DOHH2 (cell line): ENCODE results near the gene NANOGP8.

Experiments used
- EZH2phosphoT487 ChIP-seq: fragments of 200-600 bp; sonication (generic); IDR thresholded peaks from 2 replicates; pipeline ENCODE4 v1.6.1; 2017; ENCODE audit warnings: borderline replicate concordance, mild to moderate bottlenecking, antibody characterized with exemption, low read length, moderate library complexity, mixed read lengths
- TF ChIP-seq, protein P1 (sequence below): fragments of 200-600 bp; sonication (generic); IDR thresholded peaks from one replicate; pipeline ENCODE4 v1.5.1; 2014; ENCODE audit warnings: antibody characterized with exemption, mild to moderate bottlenecking, low read depth, low read length; ENCODE audit not compliant: poor library complexity, severe bottlenecking

DNA sequence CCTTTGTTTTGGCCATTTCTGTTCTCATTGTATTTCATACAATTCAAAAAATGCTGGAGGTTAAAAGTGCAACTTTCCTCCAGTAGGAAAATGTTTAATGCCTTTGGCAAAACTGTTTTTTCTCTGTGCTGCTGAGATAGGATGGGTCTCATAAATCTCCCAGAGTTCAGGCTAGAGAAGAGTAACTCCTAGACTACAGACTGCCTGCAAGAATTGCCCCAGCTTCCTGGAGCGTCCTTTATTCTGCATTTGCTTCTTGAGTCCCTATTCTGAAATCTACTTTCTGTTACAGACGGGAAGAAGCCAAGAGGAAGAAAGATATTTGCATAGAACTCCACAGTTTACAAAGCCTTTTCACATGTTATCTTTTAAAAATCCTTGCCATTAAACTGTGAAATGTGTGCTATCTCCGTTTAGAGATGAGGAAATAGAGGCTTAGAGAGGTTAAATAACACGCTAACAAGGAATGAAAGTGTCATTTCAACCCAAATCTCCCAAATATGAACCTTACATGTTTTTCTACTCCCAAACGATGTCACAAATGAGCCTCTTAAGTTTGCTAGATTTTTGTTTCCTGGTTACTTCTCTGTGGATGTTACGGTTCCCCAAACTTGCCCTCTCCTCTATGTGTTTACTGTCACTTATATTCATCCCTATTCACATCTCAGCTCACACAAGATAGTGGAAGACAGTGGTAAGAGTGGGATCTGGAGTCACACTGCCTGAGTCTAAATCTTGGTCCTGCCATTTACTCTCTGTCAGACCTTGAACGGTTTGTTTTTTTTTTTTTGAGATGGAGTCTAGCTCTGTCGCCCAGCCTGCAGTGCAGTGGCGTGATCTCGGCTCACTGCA is 17.4 kb downstream of the NANOGP8 start:
- TF ChIP-seq, protein P1, sequence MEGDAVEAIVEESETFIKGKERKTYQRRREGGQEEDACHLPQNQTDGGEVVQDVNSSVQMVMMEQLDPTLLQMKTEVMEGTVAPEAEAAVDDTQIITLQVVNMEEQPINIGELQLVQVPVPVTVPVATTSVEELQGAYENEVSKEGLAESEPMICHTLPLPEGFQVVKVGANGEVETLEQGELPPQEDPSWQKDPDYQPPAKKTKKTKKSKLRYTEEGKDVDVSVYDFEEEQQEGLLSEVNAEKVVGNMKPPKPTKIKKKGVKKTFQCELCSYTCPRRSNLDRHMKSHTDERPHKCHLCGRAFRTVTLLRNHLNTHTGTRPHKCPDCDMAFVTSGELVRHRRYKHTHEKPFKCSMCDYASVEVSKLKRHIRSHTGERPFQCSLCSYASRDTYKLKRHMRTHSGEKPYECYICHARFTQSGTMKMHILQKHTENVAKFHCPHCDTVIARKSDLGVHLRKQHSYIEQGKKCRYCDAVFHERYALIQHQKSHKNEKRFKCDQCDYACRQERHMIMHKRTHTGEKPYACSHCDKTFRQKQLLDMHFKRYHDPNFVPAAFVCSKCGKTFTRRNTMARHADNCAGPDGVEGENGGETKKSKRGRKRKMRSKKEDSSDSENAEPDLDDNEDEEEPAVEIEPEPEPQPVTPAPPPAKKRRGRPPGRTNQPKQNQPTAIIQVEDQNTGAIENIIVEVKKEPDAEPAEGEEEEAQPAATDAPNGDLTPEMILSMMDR: no peak
- TF ChIP-seq EZH2phosphoT487: no peak
